NB4 (cell line): ENCODE measurements around the gene C16orf86.

Experiments
- MYC ChIP-seq: IDR thresholded peaks from 2 replicates; pipeline ENCODE4 v1.6.1; 2011; ENCODE audit warnings: low read depth, low read length
- POLR2A ChIP-seq: IDR thresholded peaks from 2 replicates; pipeline ENCODE4 v1.6.1; 2011; ENCODE audit warnings: mild to moderate bottlenecking; ENCODE audit not compliant: insufficient read length; ENCODE audit errors: extremely low read depth
- TF ChIP-seq, protein P1 (sequence below): IDR thresholded peaks from one replicate; pipeline ENCODE4 v1.5.1; 2012; ENCODE audit warnings: low read depth, low read length

DNA sequence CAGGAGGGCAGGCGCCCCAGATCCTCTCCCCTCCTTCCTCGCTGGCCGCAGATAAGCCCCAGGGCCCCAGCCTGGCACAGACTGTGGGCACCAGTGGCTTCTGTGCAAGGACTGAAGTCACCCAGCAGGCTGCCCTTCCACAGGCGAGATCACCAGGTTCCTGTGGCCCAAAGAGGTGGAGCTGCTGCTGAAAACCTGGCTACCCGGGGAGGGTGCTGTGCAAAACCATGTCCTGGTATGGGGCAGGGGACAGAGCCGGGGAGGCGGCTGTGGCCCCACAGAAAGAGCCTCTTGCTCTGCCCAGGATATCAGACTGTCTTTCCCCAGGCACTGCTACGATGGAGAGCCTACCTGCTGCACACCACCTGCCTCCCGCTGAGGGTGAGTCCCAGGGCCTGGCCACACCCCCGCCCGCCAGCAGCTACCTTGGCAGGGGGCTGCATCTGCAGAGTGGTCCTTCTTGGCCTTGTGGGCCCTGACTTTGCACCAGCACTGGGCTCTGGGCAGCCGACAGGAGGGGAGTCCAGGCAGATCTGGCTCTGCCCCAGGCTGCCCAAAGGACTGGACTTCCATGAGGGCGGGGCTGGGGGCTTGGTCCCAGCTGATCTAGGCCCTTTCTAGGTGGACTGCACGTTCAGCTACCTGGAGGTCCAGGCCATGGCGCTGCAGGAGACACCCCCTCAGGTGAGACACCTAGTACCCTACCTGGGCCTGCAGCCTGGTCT is 21.1 kb upstream of the C16orf86 start:
- TF ChIP-seq, protein P1, sequence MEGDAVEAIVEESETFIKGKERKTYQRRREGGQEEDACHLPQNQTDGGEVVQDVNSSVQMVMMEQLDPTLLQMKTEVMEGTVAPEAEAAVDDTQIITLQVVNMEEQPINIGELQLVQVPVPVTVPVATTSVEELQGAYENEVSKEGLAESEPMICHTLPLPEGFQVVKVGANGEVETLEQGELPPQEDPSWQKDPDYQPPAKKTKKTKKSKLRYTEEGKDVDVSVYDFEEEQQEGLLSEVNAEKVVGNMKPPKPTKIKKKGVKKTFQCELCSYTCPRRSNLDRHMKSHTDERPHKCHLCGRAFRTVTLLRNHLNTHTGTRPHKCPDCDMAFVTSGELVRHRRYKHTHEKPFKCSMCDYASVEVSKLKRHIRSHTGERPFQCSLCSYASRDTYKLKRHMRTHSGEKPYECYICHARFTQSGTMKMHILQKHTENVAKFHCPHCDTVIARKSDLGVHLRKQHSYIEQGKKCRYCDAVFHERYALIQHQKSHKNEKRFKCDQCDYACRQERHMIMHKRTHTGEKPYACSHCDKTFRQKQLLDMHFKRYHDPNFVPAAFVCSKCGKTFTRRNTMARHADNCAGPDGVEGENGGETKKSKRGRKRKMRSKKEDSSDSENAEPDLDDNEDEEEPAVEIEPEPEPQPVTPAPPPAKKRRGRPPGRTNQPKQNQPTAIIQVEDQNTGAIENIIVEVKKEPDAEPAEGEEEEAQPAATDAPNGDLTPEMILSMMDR = no peak
- TF ChIP-seq MYC (no peak), POLR2A (no peak)
